GM23338 (cell line): ENCODE data around the gene ATOH8. TPM values are rescaled to one million over a fixed set of nuclear protein-coding genes. Genes with fewer than 3 reads are reported as not detected.

Experiments used
- ATAC-seq: fragments of 200-7000 bp; cut with Tn5 transposase; 3 replicates; pipeline ENCODE4 v1.9.1; 2020
- DNase-seq: peaks from one replicate; pipeline ENCODE4 v3.0.0-alpha.2; 2015; ENCODE audit warnings: low spot score
- H2AFZ ChIP-seq: fragments of 200-600 bp; sonication (generic); 2 replicates; pipeline ENCODE4 v1.8.0; 2016; ENCODE audit warnings: antibody characterized with exemption, mild to moderate bottlenecking, moderate library complexity
- H3F3A ChIP-seq: fragments of 200-600 bp; sonication (generic); replicated peaks from 2 replicates; pipeline ENCODE4 v1.8.0; 2017; ENCODE audit warnings: antibody characterized with exemption, mixed run types, low read depth
- H3K27ac ChIP-seq: fragments of 200-600 bp; sonication (generic); 2 replicates; pipeline ENCODE4 v1.6.1; 2016; ENCODE audit warnings: low read depth
- H3K27me3 ChIP-seq: fragments of 200-600 bp; sonication (generic); 2 replicates; pipeline ENCODE4 v1.8.0; 2016; ENCODE audit warnings: mild to moderate bottlenecking, mixed run types, moderate library complexity; ENCODE audit not compliant: insufficient read depth
- H3K36me3 ChIP-seq: fragments of 200-600 bp; sonication (generic); 2 replicates; pipeline ENCODE4 v1.8.0; 2016; ENCODE audit warnings: mild to moderate bottlenecking; ENCODE audit not compliant: insufficient read depth
- H3K4me1 ChIP-seq: fragments of 200-600 bp; sonication (generic); 2 replicates; pipeline ENCODE4 v1.8.0; 2016; ENCODE audit warnings: mild to moderate bottlenecking, moderate library complexity; ENCODE audit not compliant: insufficient read depth
- H3K4me2 ChIP-seq: fragments of 200-600 bp; sonication (generic); 2 replicates; pipeline ENCODE4 v1.7.1; 2017; ENCODE audit warnings: mixed run types
- H3K4me3 ChIP-seq: fragments of 200-600 bp; sonication (generic); 2 replicates; pipeline ENCODE4 v1.6.1; 2016; ENCODE audit warnings: mixed run types
- H3K79me2 ChIP-seq: fragments of 200-600 bp; sonication (generic); replicated peaks from 2 replicates; pipeline ENCODE4 v1.8.0; 2017; ENCODE audit warnings: mild to moderate bottlenecking; ENCODE audit not compliant: insufficient read depth
- H3K9me2 ChIP-seq: fragments of 200-600 bp; sonication (generic); 2 replicates; pipeline ENCODE4 v1.8.0; 2017; ENCODE audit not compliant: insufficient read depth
- H4K20me1 ChIP-seq: fragments of 200-600 bp; sonication (generic); replicated peaks from 2 replicates; pipeline ENCODE4 v1.8.0; 2017; ENCODE audit warnings: mild to moderate bottlenecking; ENCODE audit not compliant: insufficient read depth
- H3K27ac Mint-ChIP-seq: 2 replicates; pipeline ENCODE4 v1.8.0; 2020; ENCODE audit warnings: inconsistent platforms, mild to moderate bottlenecking, moderate library complexity, mixed read lengths
- H3K27me3 Mint-ChIP-seq: 3 replicates; pipeline ENCODE4 v1.8.0; 2022; ENCODE audit warnings: low read depth, mild to moderate bottlenecking, moderate library complexity, mixed read lengths, inconsistent platforms; ENCODE audit not compliant: insufficient read depth, poor library complexity
- H3K36me3 Mint-ChIP-seq: 3 replicates; pipeline ENCODE4 v1.8.0; 2021; ENCODE audit warnings: low read depth, mild to moderate bottlenecking, inconsistent platforms, moderate library complexity, mixed read lengths
- H3K4me1 Mint-ChIP-seq: 3 replicates; pipeline ENCODE4 v1.8.0; 2020; ENCODE audit warnings: mild to moderate bottlenecking, inconsistent platforms, mixed read lengths
- H3K4me3 Mint-ChIP-seq: 3 replicates; pipeline ENCODE4 v1.8.0; 2021; ENCODE audit warnings: moderate library complexity, mild to moderate bottlenecking, inconsistent platforms, mixed read lengths
- H3K9me3 Mint-ChIP-seq: 3 replicates; pipeline ENCODE4 v1.8.0; 2020; ENCODE audit warnings: moderate library complexity, mild to moderate bottlenecking, inconsistent platforms, mixed read lengths
- CREB1 ChIP-seq: fragments of 250-450 bp; sonication (Bioruptor Pico); IDR thresholded peaks from 2 replicates; pipeline ENCODE4 v1.5.0; 2020; ENCODE audit warnings: low read depth, mild to moderate bottlenecking, moderate library complexity
- CTCF ChIP-seq, 2 experiments: fragments of 200-600 bp in 1 of 2; sonication (generic) in 1 of 2; conservative IDR thresholded peaks; 2 replicates each; pipeline versions ENCODE4 v1.5.1 to v1.6.1; 2016 to 2017; ENCODE audit warnings: antibody characterized with exemption in 2 of 2, low read depth in 2 of 2, mild to moderate bottlenecking in 2 of 2, moderate library complexity in 1 of 2
- ETS1 ChIP-seq: IDR thresholded peaks from 2 replicates; pipeline ENCODE4 v1.6.1; 2016; ENCODE audit warnings: antibody characterized with exemption
- EZH2 ChIP-seq: fragments of 200-600 bp; sonication (generic); IDR thresholded peaks from one replicate; pipeline ENCODE4 v1.8.0; 2017; ENCODE audit warnings: antibody characterized with exemption, mild to moderate bottlenecking, low read depth; ENCODE audit not compliant: unreplicated experiment
- EZH2phosphoT487 ChIP-seq: fragments of 200-600 bp; sonication (generic); IDR thresholded peaks from one replicate; pipeline ENCODE4 v1.8.1; 2018; ENCODE audit warnings: antibody characterized with exemption; ENCODE audit not compliant: unreplicated experiment
- JUNB ChIP-seq: IDR thresholded peaks from one replicate; pipeline ENCODE4 v1.6.1; 2016; ENCODE audit warnings: antibody characterized with exemption; ENCODE audit not compliant: unreplicated experiment
- NANOG ChIP-seq: IDR thresholded peaks from 2 replicates; pipeline ENCODE4 v1.6.1; 2016; ENCODE audit warnings: antibody characterized with exemption, borderline replicate concordance
- POLR2AphosphoS5 ChIP-seq: IDR thresholded peaks from 2 replicates; pipeline ENCODE4 v1.6.1; 2016; ENCODE audit warnings: antibody characterized with exemption, low read depth
- REST ChIP-seq: IDR thresholded peaks from one replicate; pipeline ENCODE4 v1.6.1; 2018; ENCODE audit warnings: antibody characterized with exemption; ENCODE audit not compliant: unreplicated experiment
- STAT1 ChIP-seq: IDR thresholded peaks from one replicate; pipeline ENCODE4 v1.6.1; 2016; ENCODE audit warnings: antibody characterized with exemption; ENCODE audit not compliant: unreplicated experiment
- ZNF114 ChIP-seq: fragments of 250-450 bp; sonication (Bioruptor Pico); IDR thresholded peaks from 2 replicates; pipeline ENCODE4 v1.5.0; 2020; ENCODE audit warnings: mild to moderate bottlenecking, moderate library complexity
- ZNF331 ChIP-seq: fragments of 250-450 bp; sonication (Bioruptor Pico); IDR thresholded peaks from 2 replicates; pipeline ENCODE4 v1.5.0; 2020; ENCODE audit warnings: low read depth, mild to moderate bottlenecking, moderate library complexity
- polyA plus RNA-seq: library from polyadenylated mRNA; unstranded; fragments of >200 nt; fragmentation: Nextera tagmentation; extraction: Ambion mirVana; gene quantifications from 2 replicates; pipeline ENCODE4 v1.2.1, GENCODE V29; 2016
- total RNA-seq: library from RNA; depleted of rRNA; stranded (reverse); fragments of >200 nt; shearing (Covaris generic); gene quantifications from 2 replicates; pipeline ENCODE4 v1.2.3, GENCODE V29; 2014
- TF ChIP-seq, protein P1 (sequence below): fragments of 250-450 bp; sonication (Bioruptor Pico); IDR thresholded peaks from 2 replicates; pipeline ENCODE4 v1.5.0; 2020; ENCODE audit warnings: mild to moderate bottlenecking, moderate library complexity

Gene ATOH8
- total and polyA plus RNA-seq, 2 experiments from 2014 or later, result 0.11 to 0.97 TPM

- H3K27ac ChIP-seq, result no peak overlapping the region
- Mint-ChIP-seq H3K4me1 (no peaks in the 10 kb centered on the region), H3K27me3 (peaks cover 7% of the 10 kb centered on the region), H3K27ac (no peak overlapping the region), H3K36me3 (no peaks in the 10 kb centered on the region), H3K4me3 (no peak overlapping the region), H3K9me3 (no peaks in the 10 kb centered on the region)
- no peaks in the 10 kb centered on the region for H3K79me2 ChIP-seq
- no peak overlapping the region for H3K4me3 ChIP-seq
- H3K27me3 ChIP-seq, result no peaks in the 10 kb centered on the region
- no peaks in the 10 kb centered on the region for H3F3A ChIP-seq
- TF ChIP-seq EZH2 (no peak), ZNF331 (no peak), POLR2AphosphoS5 (no peak), JUNB (no peak), CREB1 (CRISPR knock-in tag) (no peak), EZH2phosphoT487 (no peak), CTCF (conservative IDR thresholded peaks at IDR 0.05; ENCODE audit: low read depth in 2 of 2) (no peak), REST (no peak), STAT1 (no peak), NANOG (no peak), ZNF114 (CRISPR knock-in tag) (no peak), ETS1 (no peak)
- TF ChIP-seq, protein P1, sequence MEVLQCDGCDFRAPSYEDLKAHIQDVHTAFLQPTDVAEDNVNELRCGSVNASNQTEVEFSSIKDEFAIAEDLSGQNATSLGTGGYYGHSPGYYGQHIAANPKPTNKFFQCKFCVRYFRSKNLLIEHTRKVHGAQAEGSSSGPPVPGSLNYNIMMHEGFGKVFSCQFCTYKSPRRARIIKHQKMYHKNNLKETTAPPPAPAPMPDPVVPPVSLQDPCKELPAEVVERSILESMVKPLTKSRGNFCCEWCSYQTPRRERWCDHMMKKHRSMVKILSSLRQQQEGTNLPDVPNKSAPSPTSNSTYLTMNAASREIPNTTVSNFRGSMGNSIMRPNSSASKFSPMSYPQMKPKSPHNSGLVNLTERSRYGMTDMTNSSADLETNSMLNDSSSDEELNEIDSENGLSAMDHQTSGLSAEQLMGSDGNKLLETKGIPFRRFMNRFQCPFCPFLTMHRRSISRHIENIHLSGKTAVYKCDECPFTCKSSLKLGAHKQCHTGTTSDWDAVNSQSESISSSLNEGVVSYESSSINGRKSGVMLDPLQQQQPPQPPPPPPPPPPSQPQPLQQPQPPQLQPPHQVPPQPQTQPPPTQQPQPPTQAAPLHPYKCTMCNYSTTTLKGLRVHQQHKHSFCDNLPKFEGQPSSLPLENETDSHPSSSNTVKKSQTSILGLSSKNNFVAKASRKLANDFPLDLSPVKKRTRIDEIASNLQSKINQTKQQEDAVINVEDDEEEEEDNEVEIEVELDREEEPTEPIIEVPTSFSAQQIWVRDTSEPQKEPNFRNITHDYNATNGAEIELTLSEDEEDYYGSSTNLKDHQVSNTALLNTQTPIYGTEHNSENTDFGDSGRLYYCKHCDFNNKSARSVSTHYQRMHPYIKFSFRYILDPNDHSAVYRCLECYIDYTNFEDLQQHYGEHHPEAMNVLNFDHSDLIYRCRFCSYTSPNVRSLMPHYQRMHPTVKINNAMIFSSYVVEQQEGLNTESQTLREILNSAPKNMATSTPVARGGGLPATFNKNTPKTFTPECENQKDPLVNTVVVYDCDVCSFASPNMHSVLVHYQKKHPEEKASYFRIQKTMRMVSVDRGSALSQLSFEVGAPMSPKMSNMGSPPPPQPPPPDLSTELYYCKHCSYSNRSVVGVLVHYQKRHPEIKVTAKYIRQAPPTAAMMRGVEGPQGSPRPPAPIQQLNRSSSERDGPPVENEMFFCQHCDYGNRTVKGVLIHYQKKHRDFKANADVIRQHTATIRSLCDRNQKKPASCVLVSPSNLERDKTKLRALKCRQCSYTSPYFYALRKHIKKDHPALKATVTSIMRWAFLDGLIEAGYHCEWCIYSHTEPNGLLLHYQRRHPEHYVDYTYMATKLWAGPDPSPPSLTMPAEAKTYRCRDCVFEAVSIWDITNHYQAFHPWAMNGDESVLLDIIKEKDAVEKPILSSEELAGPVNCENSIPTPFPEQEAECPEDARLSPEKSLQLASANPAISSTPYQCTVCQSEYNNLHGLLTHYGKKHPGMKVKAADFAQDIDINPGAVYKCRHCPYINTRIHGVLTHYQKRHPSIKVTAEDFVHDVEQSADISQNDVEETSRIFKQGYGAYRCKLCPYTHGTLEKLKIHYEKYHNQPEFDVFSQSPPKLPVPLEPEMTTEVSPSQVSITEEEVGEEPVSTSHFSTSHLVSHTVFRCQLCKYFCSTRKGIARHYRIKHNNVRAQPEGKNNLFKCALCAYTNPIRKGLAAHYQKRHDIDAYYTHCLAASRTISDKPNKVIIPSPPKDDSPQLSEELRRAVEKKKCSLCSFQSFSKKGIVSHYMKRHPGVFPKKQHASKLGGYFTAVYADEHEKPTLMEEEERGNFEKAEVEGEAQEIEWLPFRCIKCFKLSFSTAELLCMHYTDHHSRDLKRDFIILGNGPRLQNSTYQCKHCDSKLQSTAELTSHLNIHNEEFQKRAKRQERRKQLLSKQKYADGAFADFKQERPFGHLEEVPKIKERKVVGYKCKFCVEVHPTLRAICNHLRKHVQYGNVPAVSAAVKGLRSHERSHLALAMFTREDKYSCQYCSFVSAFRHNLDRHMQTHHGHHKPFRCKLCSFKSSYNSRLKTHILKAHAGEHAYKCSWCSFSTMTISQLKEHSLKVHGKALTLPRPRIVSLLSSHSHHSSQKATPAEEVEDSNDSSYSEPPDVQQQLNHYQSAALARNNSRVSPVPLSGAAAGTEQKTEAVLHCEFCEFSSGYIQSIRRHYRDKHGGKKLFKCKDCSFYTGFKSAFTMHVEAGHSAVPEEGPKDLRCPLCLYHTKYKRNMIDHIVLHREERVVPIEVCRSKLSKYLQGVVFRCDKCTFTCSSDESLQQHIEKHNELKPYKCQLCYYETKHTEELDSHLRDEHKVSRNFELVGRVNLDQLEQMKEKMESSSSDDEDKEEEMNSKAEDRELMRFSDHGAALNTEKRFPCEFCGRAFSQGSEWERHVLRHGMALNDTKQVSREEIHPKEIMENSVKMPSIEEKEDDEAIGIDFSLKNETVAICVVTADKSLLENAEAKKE (CRISPR knock-in tag), result no peak
- DNase-seq (no peak), ATAC-seq (no peak)
- no peaks in the 10 kb centered on the region for H3K4me1 ChIP-seq
- no peak overlapping the region for H2AFZ ChIP-seq
- H3K4me2 ChIP-seq, result no peak overlapping the region
- H3K36me3 ChIP-seq, result no peaks in the 10 kb centered on the region
- no peaks in the 10 kb centered on the region for H4K20me1 ChIP-seq
- no peaks in the 10 kb centered on the region for H3K9me2 ChIP-seq
Measured at GRCh38 chr2:85734015-85734414, 19.8 kb upstream of the ATOH8 start.
